ENCODE results near the gene ATXN7L1.

ATXN7L1 gene

DNA sequence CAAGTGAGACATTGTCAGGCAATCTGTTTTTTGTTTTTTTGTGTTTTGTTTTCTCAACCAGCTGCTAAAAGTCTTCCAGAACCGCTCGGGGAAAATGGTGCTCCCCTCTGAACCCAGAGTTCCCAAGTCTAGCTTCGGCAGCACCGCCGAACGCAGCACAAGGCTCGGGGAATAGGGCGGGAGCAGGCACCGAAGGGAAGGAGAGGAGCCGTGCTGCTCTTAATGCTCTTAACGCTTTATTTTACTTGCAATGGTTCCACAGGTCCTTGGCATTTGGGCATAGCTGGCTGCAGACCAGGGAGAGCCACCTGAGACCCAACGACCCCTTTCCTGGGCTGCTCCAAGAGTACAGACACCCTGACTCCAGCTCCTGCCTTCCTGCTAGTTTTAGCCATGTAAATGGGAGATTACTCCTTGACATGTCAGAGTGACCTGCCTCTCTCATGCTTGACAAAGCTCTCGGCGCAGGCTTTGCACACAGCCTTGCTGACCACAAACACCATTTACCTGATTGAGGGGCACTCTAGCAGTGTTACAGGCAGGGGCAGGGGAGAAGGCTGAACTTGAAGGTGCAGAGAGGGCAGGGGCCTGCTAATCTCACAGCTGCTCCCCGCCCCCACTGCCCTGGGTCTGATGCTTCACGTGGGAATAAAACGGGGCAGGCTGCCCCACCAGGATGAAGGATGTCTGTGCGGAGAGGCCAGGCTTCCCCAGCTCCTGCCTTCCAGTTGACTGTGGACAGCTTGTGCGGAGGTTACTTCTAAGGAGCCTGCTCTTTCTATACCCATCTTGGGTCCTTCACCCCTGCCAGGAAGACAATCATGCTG, 236.5 kb downstream of the ATXN7L1 start:
- H3K27ac ChIP-seq: no peak overlapping the region

DNA sequence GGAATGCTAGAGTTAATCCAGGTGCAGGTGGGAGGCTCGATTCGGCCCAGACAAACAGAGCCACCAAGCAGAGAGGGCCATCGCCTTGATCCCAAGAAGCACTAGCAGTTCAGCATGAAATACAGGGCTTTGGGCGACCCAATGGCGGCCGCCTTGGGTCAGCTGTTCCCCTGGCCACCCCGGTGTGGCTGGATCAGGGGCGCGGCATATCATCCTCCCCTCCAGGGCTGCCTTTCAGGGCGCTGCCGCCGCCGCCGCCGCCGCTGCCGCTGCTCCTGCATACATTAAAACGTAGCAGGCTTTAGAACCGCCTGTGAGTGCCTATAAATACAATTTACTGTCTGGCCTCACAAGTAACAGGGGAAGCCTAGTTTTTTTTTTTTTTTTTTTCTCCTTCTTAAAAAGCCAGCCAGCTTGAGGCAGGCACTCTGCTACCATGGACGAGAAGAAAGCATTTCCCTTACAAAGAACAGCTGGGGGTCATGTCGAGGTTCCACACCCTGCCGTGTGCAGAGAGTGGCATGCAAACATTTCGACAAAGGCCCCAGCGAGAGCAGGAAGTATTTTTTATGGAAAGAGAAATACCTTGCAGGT, 237.4 kb downstream of the ATXN7L1 start:
- Histone ChIP-seq H3K27ac (no peak overlapping the region), H3K4me3 (no peak overlapping the region)
- TF ChIP-seq, protein P1, sequence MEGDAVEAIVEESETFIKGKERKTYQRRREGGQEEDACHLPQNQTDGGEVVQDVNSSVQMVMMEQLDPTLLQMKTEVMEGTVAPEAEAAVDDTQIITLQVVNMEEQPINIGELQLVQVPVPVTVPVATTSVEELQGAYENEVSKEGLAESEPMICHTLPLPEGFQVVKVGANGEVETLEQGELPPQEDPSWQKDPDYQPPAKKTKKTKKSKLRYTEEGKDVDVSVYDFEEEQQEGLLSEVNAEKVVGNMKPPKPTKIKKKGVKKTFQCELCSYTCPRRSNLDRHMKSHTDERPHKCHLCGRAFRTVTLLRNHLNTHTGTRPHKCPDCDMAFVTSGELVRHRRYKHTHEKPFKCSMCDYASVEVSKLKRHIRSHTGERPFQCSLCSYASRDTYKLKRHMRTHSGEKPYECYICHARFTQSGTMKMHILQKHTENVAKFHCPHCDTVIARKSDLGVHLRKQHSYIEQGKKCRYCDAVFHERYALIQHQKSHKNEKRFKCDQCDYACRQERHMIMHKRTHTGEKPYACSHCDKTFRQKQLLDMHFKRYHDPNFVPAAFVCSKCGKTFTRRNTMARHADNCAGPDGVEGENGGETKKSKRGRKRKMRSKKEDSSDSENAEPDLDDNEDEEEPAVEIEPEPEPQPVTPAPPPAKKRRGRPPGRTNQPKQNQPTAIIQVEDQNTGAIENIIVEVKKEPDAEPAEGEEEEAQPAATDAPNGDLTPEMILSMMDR (IDR thresholded peaks at IDR 0.05): no peak
- no peak for DNase-seq (ENCODE audit: low spot score)

More for the DNA sequence above, 236.5 kb downstream of the ATXN7L1 start:
- H3K4me3 ChIP-seq: no peak overlapping the region
- DNase-seq (ENCODE audit: low spot score): no peak
- TF ChIP-seq, protein P1 (IDR thresholded peaks at IDR 0.05): no peak

DNA sequence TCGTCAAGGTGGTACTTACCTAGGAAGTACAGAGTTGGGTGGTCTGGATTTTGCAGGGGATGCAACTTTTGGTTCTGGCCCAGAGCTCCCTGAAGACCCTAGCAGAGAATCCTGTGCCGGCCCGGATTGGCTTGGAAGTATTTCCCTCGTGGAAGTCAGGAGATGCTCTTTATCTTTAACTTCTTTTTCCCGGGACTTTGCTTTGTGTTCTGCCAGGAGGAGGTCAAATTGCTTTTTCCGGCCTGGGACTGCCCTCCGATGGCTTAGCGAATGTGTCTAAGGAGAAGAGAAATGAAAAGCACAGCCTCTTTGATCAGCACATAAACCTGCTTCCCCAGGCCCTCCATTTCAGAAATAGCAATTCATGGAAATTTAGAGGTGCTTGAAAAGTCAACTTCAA, 238.1 kb downstream of the ATXN7L1 start:
- DNase-seq (ENCODE audit: low spot score): no peak

DNA sequence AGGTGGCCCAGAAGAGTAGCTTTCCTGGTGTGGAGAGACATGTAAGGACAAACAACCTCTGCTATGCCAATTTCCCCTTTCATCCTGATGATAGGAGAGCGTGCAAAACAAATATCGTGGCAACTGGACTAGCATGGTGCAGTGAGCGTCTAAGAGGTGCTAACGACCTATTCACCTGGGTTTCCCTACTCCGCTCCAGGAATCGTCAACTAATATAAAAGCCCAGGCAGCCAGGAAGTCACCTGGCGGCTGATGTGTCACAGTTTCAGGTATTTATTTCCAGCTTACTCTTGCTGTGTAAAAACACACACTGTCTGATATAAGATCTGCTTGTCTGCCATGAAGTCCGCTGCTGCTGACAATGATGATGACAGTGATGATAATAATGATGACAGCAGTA, 238.6 kb downstream of the ATXN7L1 start:
- no peak overlapping the region for H3K27ac ChIP-seq
- H3K4me3 ChIP-seq: no peak overlapping the region
- no peak for DNase-seq (ENCODE audit: low spot score)
- TF ChIP-seq, protein P1 (IDR thresholded peaks at IDR 0.05): no peak

More for the DNA sequence above, 238.1 kb downstream of the ATXN7L1 start:
- H3K27ac ChIP-seq: no peak overlapping the region
- TF ChIP-seq, protein P1 (IDR thresholded peaks at IDR 0.05): no peak
- H3K4me3 ChIP-seq: no peak overlapping the region

DNA sequence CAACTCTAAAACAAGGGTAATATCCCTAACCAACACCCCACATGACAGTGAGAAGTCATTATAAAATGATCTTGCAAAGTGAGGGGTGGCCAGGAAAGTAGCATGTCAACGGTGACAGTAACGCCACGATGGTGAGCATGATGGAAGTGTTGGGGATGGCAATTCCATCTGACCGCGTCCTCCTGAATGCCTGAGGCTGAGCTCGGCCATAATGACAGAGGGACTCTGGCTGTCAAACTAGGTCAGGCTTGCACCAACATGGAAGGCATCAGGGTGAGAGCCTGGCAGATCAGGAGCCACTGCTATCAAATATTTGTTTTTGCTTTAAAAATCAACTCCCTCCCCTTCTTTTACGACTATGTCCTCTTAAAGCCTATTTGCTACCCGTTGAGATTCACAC, 239.4 kb downstream of the ATXN7L1 start:
- Histone ChIP-seq H3K27ac (no peak overlapping the region), H3K4me3 (no peak overlapping the region)
- TF ChIP-seq, protein P1 (IDR thresholded peaks at IDR 0.05): no peak
- DNase-seq (ENCODE audit: low spot score): no peak

DNA sequence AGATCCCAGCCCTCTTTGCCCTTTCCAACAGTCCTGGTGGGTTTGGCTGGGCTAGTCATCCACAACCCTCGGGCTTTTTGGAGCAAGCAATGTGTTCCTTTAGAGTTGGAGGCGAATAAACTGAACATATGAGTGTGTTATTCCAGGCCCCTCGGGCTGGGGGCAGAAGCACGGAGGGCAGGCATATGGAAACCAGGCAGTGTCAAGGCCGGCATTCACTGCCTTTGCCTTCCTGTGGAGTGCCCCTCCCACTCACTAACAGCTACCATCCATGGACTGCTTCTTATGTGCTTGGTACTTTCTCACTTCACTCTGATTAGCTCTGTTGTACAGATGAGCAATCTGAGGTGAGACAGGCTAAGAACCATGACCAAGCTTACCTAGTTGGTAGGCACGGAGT, 241.2 kb downstream of the ATXN7L1 start:
- no peak for DNase-seq (ENCODE audit: low spot score)
- Histone ChIP-seq H3K4me3 (no peak overlapping the region), H3K27ac (no peak overlapping the region)
- TF ChIP-seq, protein P1 (IDR thresholded peaks at IDR 0.05): no peak

DNA sequence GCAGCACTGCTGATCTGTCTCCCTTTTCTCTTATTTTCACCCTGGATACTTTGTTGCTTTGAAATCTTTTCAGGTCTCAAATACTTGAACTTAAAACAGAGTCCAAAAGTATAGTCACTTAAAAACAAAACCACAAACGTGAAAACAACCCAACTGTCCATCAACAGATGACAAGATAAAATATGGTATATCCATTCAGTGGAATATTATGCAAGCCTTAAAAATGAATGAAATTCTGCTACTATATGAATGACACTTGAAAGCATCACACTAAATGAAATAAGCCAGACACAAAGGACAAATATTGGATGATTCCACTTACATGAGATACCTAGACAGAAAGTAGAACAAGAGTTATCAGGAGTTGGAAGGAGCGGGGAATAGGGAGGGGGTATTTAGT, 250.4 kb downstream of the ATXN7L1 start:
- TF ChIP-seq, protein P1 (IDR thresholded peaks at IDR 0.05): no peak
- H3K27ac ChIP-seq: no peak overlapping the region
- DNase-seq (ENCODE audit: low spot score): no peak

More for the DNA sequence above, 250.4 kb downstream of the ATXN7L1 start:
- no peak overlapping the region for H3K4me3 ChIP-seq

All from coronary artery (tissue), 2 donors.